GDM1 (cell line): Measurements from ENCODE around the gene PRDM16.
"Not testable (repeated sequence)": the region's sequence is repeated elsewhere in the genome, so short reads cannot be mapped to it uniquely, and the experiment has no call there.

Experiments
- DNase-seq: peaks from one replicate; lab custom pipeline; 2025; lab: John Stamatoyannopoulos, UW

Gene PRDM16

GRCh38 chr1:3227893-3228292 is 158.9 kb downstream of the PRDM16 start:
- no peak for DNase-seq

GRCh38 chr1:3229081-3229725 is 160.2 kb downstream of the PRDM16 start:
- no peak for DNase-seq

- DNase-seq: no peak
Observed at GRCh38 chr1:3230553-3230952, 161.6 kb downstream of the PRDM16 start.

GRCh38 chr1:3231245-3231644 is 162.2 kb downstream of the PRDM16 start:
- no peak for DNase-seq

GRCh38 chr1:3231826-3232225 is 162.8 kb downstream of the PRDM16 start:
- no peak for DNase-seq

GRCh38 chr1:3233031-3233430 is 164.0 kb downstream of the PRDM16 start:
- DNase-seq: no peak

GRCh38 chr1:3233551-3233950 is 164.5 kb downstream of the PRDM16 start:
- DNase-seq: no peak

- no peak for DNase-seq
Observed at GRCh38 chr1:3234281-3234680, 165.3 kb downstream of the PRDM16 start.

- no peak for DNase-seq
Observed at GRCh38 chr1:3234956-3235355, 166.0 kb downstream of the PRDM16 start.

- DNase-seq: no peak
Observed at GRCh38 chr1:3235496-3235895, 166.5 kb downstream of the PRDM16 start.

GRCh38 chr1:3236361-3236760 is 167.4 kb downstream of the PRDM16 start:
- DNase-seq: no peak

- no peak for DNase-seq
Observed at GRCh38 chr1:3236955-3237354, 168.0 kb downstream of the PRDM16 start.

GRCh38 chr1:3237570-3237969 is 168.6 kb downstream of the PRDM16 start:
- no peak for DNase-seq

- DNase-seq: no peak
Observed at GRCh38 chr1:3237994-3238702, 169.1 kb downstream of the PRDM16 start.

GRCh38 chr1:3238703-3239278 is 169.8 kb downstream of the PRDM16 start:
- no peak for DNase-seq

- not testable (repeated sequence) for DNase-seq
Observed at GRCh38 chr1:3239991-3240390, 171.0 kb downstream of the PRDM16 start.

GRCh38 chr1:3240524-3241235 is 171.7 kb downstream of the PRDM16 start:
- no peak for DNase-seq

GRCh38 chr1:3241236-3241550 is 172.2 kb downstream of the PRDM16 start:
- DNase-seq: no peak

- DNase-seq: no peak
Observed at GRCh38 chr1:3241673-3242407, 172.8 kb downstream of the PRDM16 start.

- no peak for DNase-seq
Observed at GRCh38 chr1:3242408-3243260, 173.6 kb downstream of the PRDM16 start.

- no peak for DNase-seq
Observed at GRCh38 chr1:3243304-3243703, 174.3 kb downstream of the PRDM16 start.
